Naive thymus-derived CD4-positive, alpha-beta T cell (primary cell): ENCODE measurements around the gene HAUS7. TPM values are rescaled to one million over a fixed set of nuclear protein-coding genes. Genes with fewer than 3 reads are reported as not detected.

Source experiments
- ATAC-seq: fragments of 150-1000 bp; cut with Tn5 transposase; 2 replicates; pipeline ENCODE4 v1.10.0; 2021; ENCODE audit warnings: mild to moderate bottlenecking, moderate library complexity
- CTCF ChIA-PET: fragments of 350-600 bp; sonication (Branson Sonifier 250); formaldehyde crosslinking; loops from one replicate; lab custom pipeline; 2021; ENCODE audit warnings: antibody characterized with exemption; lab: Charles Lee
- POLR2A ChIA-PET: fragments of 350-600 bp; sonication (Branson Sonifier 250); formaldehyde crosslinking; loops from one replicate; lab custom pipeline; 2021; ENCODE audit warnings: antibody characterized with exemption, inconsistent platforms; lab: Charles Lee
- DNase-seq, 9 donors: peaks; one replicate each; pipeline versions ENCODE4 v3.0.0 to v3.0.0-alpha.2; 2020 to 2022; ENCODE audit warnings: mixed read lengths in 1 of 9
- H3K27ac ChIP-seq: one replicate; pipeline ENCODE4 v1.7.0; 2013; ENCODE audit warnings: mild to moderate bottlenecking, low read depth, low read length, moderate library complexity
- H3K27me3 ChIP-seq, 2 donors: one replicate each; pipeline ENCODE4 v1.7.0; 2013; ENCODE audit warnings: low read length in 2 of 2, mild to moderate bottlenecking in 2 of 2, moderate library complexity in 2 of 2; ENCODE audit not compliant: control insufficient read depth in 2 of 2, insufficient read depth in 2 of 2
- H3K36me3 ChIP-seq, 3 experiments: 1 replicate in 2 of 3; 2 replicates in 1 of 3; pipeline ENCODE4 v1.7.0; 2013; ENCODE audit warnings: low read length in 3 of 3, mild to moderate bottlenecking in 3 of 3, moderate library complexity in 1 of 3; ENCODE audit not compliant: insufficient read depth in 3 of 3, control insufficient read depth in 2 of 3
- H3K4me1 ChIP-seq, 2 donors: one replicate each; pipeline ENCODE4 v1.7.0; 2013; ENCODE audit warnings: low read length in 2 of 2, mild to moderate bottlenecking in 2 of 2, moderate library complexity in 1 of 2; ENCODE audit not compliant: control insufficient read depth in 2 of 2, insufficient read depth in 2 of 2
- H3K4me3 ChIP-seq: 2 replicates; pipeline ENCODE4 v1.7.0; 2013; ENCODE audit warnings: mild to moderate bottlenecking, low read length
- H3K9me3 ChIP-seq, 3 experiments: 1 replicate in 2 of 3; 2 replicates in 1 of 3; pipeline ENCODE4 v1.7.0; 2013; ENCODE audit warnings: low read length in 3 of 3; ENCODE audit not compliant: control insufficient read depth in 2 of 3
- H3K27ac Mint-ChIP-seq, 9 donors: one replicate each; pipeline ENCODE4 v1.8.0; 2020 to 2022; ENCODE audit warnings: mixed read lengths in 9 of 9, mild to moderate bottlenecking in 8 of 9, moderate library complexity in 5 of 9, inconsistent platforms in 2 of 9
- H3K27me3 Mint-ChIP-seq, 5 donors: one replicate each; pipeline ENCODE4 v1.8.0; 2021 to 2022; ENCODE audit warnings: mixed read lengths in 5 of 5, mild to moderate bottlenecking in 1 of 5
- H3K36me3 Mint-ChIP-seq, 5 donors: one replicate each; pipeline ENCODE4 v1.8.0; 2020 to 2022; ENCODE audit warnings: mixed read lengths in 5 of 5, mild to moderate bottlenecking in 3 of 5, inconsistent platforms in 1 of 5
- H3K4me1 Mint-ChIP-seq, 7 donors: one replicate each; pipeline ENCODE4 v1.8.0; 2020 to 2022; ENCODE audit warnings: mixed read lengths in 7 of 7, mild to moderate bottlenecking in 3 of 7, inconsistent platforms in 1 of 7
- H3K4me3 Mint-ChIP-seq, 10 donors: one replicate each; pipeline ENCODE4 v1.8.0; 2020 to 2022; ENCODE audit warnings: mild to moderate bottlenecking in 10 of 10, mixed read lengths in 10 of 10, moderate library complexity in 6 of 10, inconsistent platforms in 2 of 10
- H3K9me3 Mint-ChIP-seq, 11 donors: one replicate each; pipeline ENCODE4 v1.8.0; 2020 to 2022; ENCODE audit warnings: mixed read lengths in 11 of 11, mild to moderate bottlenecking in 4 of 11, inconsistent platforms in 1 of 11, moderate library complexity in 1 of 11
- intact Hi-C, 2 donors: fragments of 100-400 bp; cut with micrococcal nuclease; formaldehyde crosslinking; loops; one replicate each; pipeline ENCODE4 v1.15.1; 2023
- polyA plus RNA-seq, 2 donors: library from polyadenylated mRNA; unstranded; fragments of 300-500 nt; fragmentation: Illumina TruSeq; gene quantifications; one replicate each; pipeline ENCODE4 v1.2.3, GENCODE V29; 2021
- total RNA-seq, 6 experiments: library from RNA in 5 of 6; stranded (reverse) in 5 of 6; gene quantifications; 1 replicate in 5 of 6; 2 replicates in 1 of 6; pipeline ENCODE4 v1.2.3 and lab custom pipeline; 2021 to 2026

HAUS7 gene
- total and polyA plus RNA-seq, 7 experiments from 2014 or later = 20.7 to 44.8 (median 28.4) TPM

GRCh38 chrX:153469811-153470410 is 465 bp downstream of the HAUS7 start:
- H3K27ac ChIP-seq = peak overlapping the region; percentile 67
- peak overlapping the region; percentile 64 to 88 (median 82) for H3K4me3 Mint-ChIP-seq

GRCh38 chrX:153468008-153468580 is 2.3 kb downstream of the HAUS7 start:
- peaks cover 0 to 21% (median 0%) of the 10 kb centered on the region in 3 experiments for H3K36me3 ChIP-seq
- POLR2A ChIA-PET = no interaction called here
- CTCF ChIA-PET = interaction anchor here (0.6 kb wide), 1 partner anchor 19 kb away, joined by 3 read pairs; no protein-coding TSS in a partner anchor
- Mint-ChIP-seq H3K9me3 (no peaks in the 10 kb centered on the region), H3K4me1 (peaks cover 0 to 20% (median 12%) of the 10 kb centered on the region in 7 donors), H3K4me3 (peak overlapping the region in 3 of 10 donors; percentile 16 to 83 (median 25)), H3K27ac (no peak overlapping the region), H3K27me3 (no peaks in the 10 kb centered on the region), H3K36me3 (peaks cover 0 to 4% (median 0%) of the 10 kb centered on the region in 5 donors)
- DNase-seq = no peak
- H3K4me3 ChIP-seq = no peak overlapping the region
- peaks cover 0 to 7% of the 10 kb centered on the region in 2 donors for H3K4me1 ChIP-seq
- H3K9me3 ChIP-seq = no peaks in the 10 kb centered on the region
- ATAC-seq = no peak
- H3K27me3 ChIP-seq = no peaks in the 10 kb centered on the region
- no peak overlapping the region for H3K27ac ChIP-seq
- intact Hi-C loops = no loop called here

More at GRCh38 chrX:153469811-153470410, 465 bp downstream of the HAUS7 start:
- peaks cover 0 to 26% (median 12%) of the 10 kb centered on the region in 7 donors for H3K4me1 Mint-ChIP-seq
- no peaks in the 10 kb centered on the region for H3K27me3 Mint-ChIP-seq
- POLR2A ChIA-PET = interaction anchor here (0.8 to 2.4 kb wide), 3 partner anchors 38 to 528 kb away, joined by 3 to 6 read pairs (median 4); partner anchors contain the start of gene ZNF275
- intact Hi-C loops = loop anchor here (1.0 to 2.0 kb wide), 16 partner anchors 9 to 529 kb away; partner anchors contain the start of genes CCNQ (in 2 of the 2), IDH3G (in 2 of the 2), SSR4 (in 2 of the 2) and ZNF275 (in 2 of the 2)
- no peaks in the 10 kb centered on the region for H3K9me3 ChIP-seq
- H3K4me3 ChIP-seq = peak overlapping the region; percentile 74
- CTCF ChIA-PET = interaction anchor here (1.8 kb wide), 1 partner anchor 38 kb away, joined by 6 read pairs; no protein-coding TSS in a partner anchor
- ATAC-seq (peak; percentile 30), DNase-seq (peak in 2 of 9 donors; percentile 26 to 42)
- no peaks in the 10 kb centered on the region for H3K9me3 Mint-ChIP-seq
- H3K27me3 ChIP-seq = no peaks in the 10 kb centered on the region
- peaks cover 0 to 5% (median 0%) of the 10 kb centered on the region in 3 experiments for H3K36me3 ChIP-seq
- peaks cover 0 to 12% of the 10 kb centered on the region in 2 donors for H3K4me1 ChIP-seq
- H3K27ac Mint-ChIP-seq = peak overlapping the region in 7 of 9 donors; percentile 33 to 84 (median 72)
- peaks cover 0 to 3% (median 0%) of the 10 kb centered on the region in 5 donors for H3K36me3 Mint-ChIP-seq

GRCh38 chrX:153465691-153466380 is 4.5 kb downstream of the HAUS7 start:
- intact Hi-C loops = no loop called here
- H3K27me3 ChIP-seq = no peaks in the 10 kb centered on the region
- H3K9me3 Mint-ChIP-seq = no peaks in the 10 kb centered on the region
- no peak overlapping the region for H3K27ac ChIP-seq
- H3K27ac Mint-ChIP-seq = no peak overlapping the region
- ATAC-seq (no peak), DNase-seq (no peak)
- H3K36me3 ChIP-seq = peaks cover 0 to 29% (median 0%) of the 10 kb centered on the region in 3 experiments
- CTCF ChIA-PET = no interaction called here
- H3K4me1 ChIP-seq = peaks cover 0 to under 1% of the 10 kb centered on the region in 2 donors
- H3K36me3 Mint-ChIP-seq = peaks cover 0 to 4% (median 0%) of the 10 kb centered on the region in 5 donors
- H3K4me3 Mint-ChIP-seq = no peak overlapping the region
- no peaks in the 10 kb centered on the region for H3K27me3 Mint-ChIP-seq
- POLR2A ChIA-PET = no interaction called here
- H3K9me3 ChIP-seq = no peaks in the 10 kb centered on the region
- H3K4me1 Mint-ChIP-seq = peaks cover 0 to 18% (median 9%) of the 10 kb centered on the region in 7 donors
- H3K4me3 ChIP-seq = no peak overlapping the region

- no peaks in the 10 kb centered on the region for H3K27me3 Mint-ChIP-seq
- CTCF ChIA-PET = no interaction called here
- ATAC-seq = no peak
These were observed 6.3 kb downstream of the HAUS7 start for GRCh38 chrX:153464116-153464515.

GRCh38 chrX:153463556-153463955 is 6.8 kb downstream of the HAUS7 start:
- peak overlapping the region in 1 of 10 donors; percentile 48 for H3K4me3 Mint-ChIP-seq
- H3K9me3 Mint-ChIP-seq = no peaks in the 10 kb centered on the region
- no peaks in the 10 kb centered on the region for H3K9me3 ChIP-seq
- no peak for ATAC-seq
- peaks cover 0 to 24% (median 0%) of the 10 kb centered on the region in 3 experiments for H3K36me3 ChIP-seq
- H3K4me1 ChIP-seq = no peaks in the 10 kb centered on the region
- DNase-seq = no peak
- H3K27ac Mint-ChIP-seq = no peak overlapping the region
- no peaks in the 10 kb centered on the region for H3K27me3 ChIP-seq
- H3K36me3 Mint-ChIP-seq = peaks cover 0 to 11% (median 4%) of the 10 kb centered on the region in 5 donors
- intact Hi-C loops = no loop called here
- H3K27me3 Mint-ChIP-seq = no peaks in the 10 kb centered on the region
- no peak overlapping the region for H3K27ac ChIP-seq
- H3K4me1 Mint-ChIP-seq = peaks cover 0 to 9% (median 5%) of the 10 kb centered on the region in 7 donors
- ChIA-PET POLR2A (no interaction called here), CTCF (no interaction called here)
- no peak overlapping the region for H3K4me3 ChIP-seq

More at GRCh38 chrX:153464116-153464515, 6.3 kb downstream of the HAUS7 start:
- POLR2A ChIA-PET = no interaction called here
- H3K27ac ChIP-seq = no peak overlapping the region
- H3K36me3 ChIP-seq = peaks cover 0 to 29% (median 0%) of the 10 kb centered on the region in 3 experiments
- H3K4me3 Mint-ChIP-seq = no peak overlapping the region
- intact Hi-C loops = no loop called here
- H3K27ac Mint-ChIP-seq = no peak overlapping the region
- no peaks in the 10 kb centered on the region for H3K9me3 Mint-ChIP-seq
- no peaks in the 10 kb centered on the region for H3K27me3 ChIP-seq
- H3K4me3 ChIP-seq = no peak overlapping the region
- no peaks in the 10 kb centered on the region for H3K4me1 ChIP-seq
- H3K9me3 ChIP-seq = no peaks in the 10 kb centered on the region
- DNase-seq = no peak
- H3K36me3 Mint-ChIP-seq = peaks cover 0 to 8% (median 3%) of the 10 kb centered on the region in 5 donors
- peaks cover 0 to 12% (median 5%) of the 10 kb centered on the region in 7 donors for H3K4me1 Mint-ChIP-seq

- H3K9me3 ChIP-seq = no peaks in the 10 kb centered on the region
- Mint-ChIP-seq H3K27me3 (no peaks in the 10 kb centered on the region), H3K4me3 (peak overlapping the region in 1 of 10 donors; percentile 48), H3K36me3 (peaks cover 0 to 13% (median 4%) of the 10 kb centered on the region in 5 donors), H3K9me3 (no peaks in the 10 kb centered on the region), H3K27ac (no peak overlapping the region), H3K4me1 (peaks cover 0 to 9% (median 5%) of the 10 kb centered on the region in 7 donors)
- no peak for DNase-seq
- POLR2A ChIA-PET = no interaction called here
- no peak overlapping the region for H3K27ac ChIP-seq
- ATAC-seq = no peak
- intact Hi-C loops = no loop called here
- CTCF ChIA-PET = interaction anchor here (1.0 kb wide), 1 partner anchor 11 kb away, joined by 3 read pairs; no protein-coding TSS in a partner anchor
- H3K4me1 ChIP-seq = no peaks in the 10 kb centered on the region
- H3K36me3 ChIP-seq = peaks cover 0 to 29% (median 0%) of the 10 kb centered on the region in 3 experiments
- H3K27me3 ChIP-seq = no peaks in the 10 kb centered on the region
- no peak overlapping the region for H3K4me3 ChIP-seq
These were observed 7.3 kb downstream of the HAUS7 start for GRCh38 chrX:153463031-153463430.
